ENCODE data around the gene VSTM1. TPM values are rescaled to one million over a fixed set of nuclear protein-coding genes. Genes with fewer than 3 reads are reported as not detected.
A peak's percentile ranks its signal among the peaks of the same experiment; 100 is the strongest.

VSTM1 gene
- total RNA-seq, 1 donor from 2014 or later: not detected

GRCh38 chr19:54021932-54022331 lies 41.8 kb downstream of the VSTM1 start:
- Mint-ChIP-seq H3K4me1 (ENCODE audit: low read depth) (no peaks in the 10 kb centered on the region), H3K36me3 (ENCODE audit: low read depth) (no peaks in the 10 kb centered on the region), H3K27me3 (ENCODE audit: low read depth) (peaks cover 5% of the 10 kb centered on the region), H3K27ac (ENCODE audit: unreplicated experiment) (no peak overlapping the region), H3K9me3 (ENCODE audit: low read depth) (no peaks in the 10 kb centered on the region), H3K4me3 (ENCODE audit: unreplicated experiment) (no peak overlapping the region)
- peak; percentile 26 for DNase-seq (ENCODE audit: low spot score)
- TF ChIP-seq CTCF (IDR thresholded peaks at IDR 0.05): no peak

- Mint-ChIP-seq H3K9me3 (ENCODE audit: low read depth) (no peaks in the 10 kb centered on the region), H3K27me3 (ENCODE audit: low read depth) (peaks cover 5% of the 10 kb centered on the region), H3K36me3 (ENCODE audit: low read depth) (no peaks in the 10 kb centered on the region), H3K4me1 (ENCODE audit: low read depth) (no peaks in the 10 kb centered on the region), H3K27ac (ENCODE audit: unreplicated experiment) (no peak overlapping the region), H3K4me3 (ENCODE audit: unreplicated experiment) (no peak overlapping the region)
- no peak for TF ChIP-seq CTCF (IDR thresholded peaks at IDR 0.05)
- DNase-seq (ENCODE audit: low spot score): peak; percentile 29
Measured at GRCh38 chr19:54021363-54021762, 42.3 kb downstream of the VSTM1 start.

- no peaks in the 10 kb centered on the region for H3K4me1 Mint-ChIP-seq (ENCODE audit: low read depth)
Measured at GRCh38 chr19:54017261-54017660, 46.4 kb downstream of the VSTM1 start.

GRCh38 chr19:54014920-54015560 lies 48.7 kb downstream of the VSTM1 start:
- Mint-ChIP-seq H3K9me3 (ENCODE audit: low read depth) (no peaks in the 10 kb centered on the region), H3K4me1 (ENCODE audit: low read depth) (no peaks in the 10 kb centered on the region), H3K27ac (ENCODE audit: unreplicated experiment) (no peak overlapping the region), H3K4me3 (ENCODE audit: unreplicated experiment) (no peak overlapping the region), H3K36me3 (ENCODE audit: low read depth) (no peaks in the 10 kb centered on the region), H3K27me3 (ENCODE audit: low read depth) (peaks cover 17% of the 10 kb centered on the region)
- no peak for DNase-seq (ENCODE audit: low spot score)
- no peak for TF ChIP-seq CTCF (IDR thresholded peaks at IDR 0.05)

More at GRCh38 chr19:54017261-54017660, 46.4 kb downstream of the VSTM1 start:
- Mint-ChIP-seq H3K27ac (ENCODE audit: unreplicated experiment) (no peak overlapping the region), H3K36me3 (ENCODE audit: low read depth) (no peaks in the 10 kb centered on the region), H3K4me3 (ENCODE audit: unreplicated experiment) (no peak overlapping the region), H3K27me3 (ENCODE audit: low read depth) (peaks cover 13% of the 10 kb centered on the region), H3K9me3 (ENCODE audit: low read depth) (no peaks in the 10 kb centered on the region)
- no peak for TF ChIP-seq CTCF (IDR thresholded peaks at IDR 0.05)
- DNase-seq (ENCODE audit: low spot score): no peak

- no peaks in the 10 kb centered on the region for H3K36me3 Mint-ChIP-seq (ENCODE audit: low read depth)
Measured at GRCh38 chr19:54013866-54014265, 49.8 kb downstream of the VSTM1 start.

More at GRCh38 chr19:54013866-54014265, 49.8 kb downstream of the VSTM1 start:
- DNase-seq (ENCODE audit: low spot score): no peak
- H3K27me3 Mint-ChIP-seq (ENCODE audit: low read depth): peaks cover 17% of the 10 kb centered on the region
- no peaks in the 10 kb centered on the region for H3K4me1 Mint-ChIP-seq (ENCODE audit: low read depth)
- TF ChIP-seq CTCF (IDR thresholded peaks at IDR 0.05): no peak
- H3K9me3 Mint-ChIP-seq (ENCODE audit: low read depth): no peaks in the 10 kb centered on the region
- H3K27ac Mint-ChIP-seq (ENCODE audit: unreplicated experiment): no peak overlapping the region
- no peak overlapping the region for H3K4me3 Mint-ChIP-seq (ENCODE audit: unreplicated experiment)
